Panc1 (cell line): ENCODE results near the gene TMEM236.

Experiments
- CTCF ChIP-seq: fragments of 450-650 bp; IDR thresholded peaks from 2 replicates; pipeline ENCODE4 v1.5.1; 2017; ENCODE audit warnings: mild to moderate bottlenecking
- POLR2AphosphoS5 ChIP-seq: IDR thresholded peaks from 2 replicates; pipeline ENCODE4 v1.6.1; 2012; ENCODE audit warnings: mild to moderate bottlenecking, low read depth, low read length, moderate library complexity
- REST ChIP-seq, 2 experiments: IDR thresholded peaks; 2 replicates each; pipeline ENCODE4 v1.6.1; 2011 to 2012; ENCODE audit warnings: low read depth in 2 of 2, control low read depth in 1 of 2, low read length in 1 of 2, mild to moderate bottlenecking in 1 of 2, moderate library complexity in 1 of 2; ENCODE audit not compliant: insufficient read depth in 1 of 2
- SIN3A ChIP-seq: IDR thresholded peaks from 2 replicates; pipeline ENCODE4 v1.6.1; 2012; ENCODE audit warnings: low read depth, mild to moderate bottlenecking, low read length, moderate library complexity, borderline replicate concordance; ENCODE audit not compliant: insufficient read depth
- TCF7L2 ChIP-seq: IDR thresholded peaks from 2 replicates; pipeline ENCODE4 v1.6.1; 2011; ENCODE audit warnings: mild to moderate bottlenecking, low read depth, low read length, inconsistent platforms

- TF ChIP-seq CTCF, result no peak
- TF ChIP-seq POLR2AphosphoS5, result no peak
- TF ChIP-seq REST (IDR thresholded peaks at IDR 0.05; ENCODE audit: insufficient read depth in 1 of 2, low read depth in 2 of 2, low read length in 1 of 2), result no peak
- no peak for TF ChIP-seq TCF7L2
- no peak for TF ChIP-seq SIN3A
Observed at GRCh38 chr10:17729630-17730029, 22.4 kb upstream of the TMEM236 start.
